ENCODE results near the gene MAGI2.

GRCh38 chr7:77985232-77985973 lies 1468.1 kb downstream of the MAGI2 start:
- TF ChIP-seq CTCF (CRISPR knock-in tag; IDR thresholded peaks at IDR 0.05) (no peak), MTA3 (CRISPR knock-in tag; IDR thresholded peaks at IDR 0.05) (no peak), ZNF589 (CRISPR knock-in tag; conservative IDR thresholded peaks at IDR 0.05) (no peak), TRIM22 (IDR thresholded peaks at IDR 0.05) (no peak), SETDB1 (CRISPR knock-in tag; IDR thresholded peaks at IDR 0.05; ENCODE audit: borderline replicate concordance) (no peak), HDAC6 (IDR thresholded peaks at IDR 0.05; ENCODE audit: low read depth, low read length) (no peak), TGIF2 (CRISPR knock-in tag; IDR thresholded peaks at IDR 0.05) (no peak), MAX (IDR thresholded peaks at IDR 0.05) (no peak)
